ENCODE results near the gene OR51B4. TPM values are rescaled to one million over a fixed set of nuclear protein-coding genes. Genes with fewer than 3 reads are reported as not detected.
"Not testable (repeated sequence)": the region's sequence is repeated elsewhere in the genome, so short reads cannot be mapped to it uniquely, and the experiment has no call there.

Gene OR51B4
- total RNA-seq, 1 experiment from 2014 or later = 0.11 TPM

DNA sequence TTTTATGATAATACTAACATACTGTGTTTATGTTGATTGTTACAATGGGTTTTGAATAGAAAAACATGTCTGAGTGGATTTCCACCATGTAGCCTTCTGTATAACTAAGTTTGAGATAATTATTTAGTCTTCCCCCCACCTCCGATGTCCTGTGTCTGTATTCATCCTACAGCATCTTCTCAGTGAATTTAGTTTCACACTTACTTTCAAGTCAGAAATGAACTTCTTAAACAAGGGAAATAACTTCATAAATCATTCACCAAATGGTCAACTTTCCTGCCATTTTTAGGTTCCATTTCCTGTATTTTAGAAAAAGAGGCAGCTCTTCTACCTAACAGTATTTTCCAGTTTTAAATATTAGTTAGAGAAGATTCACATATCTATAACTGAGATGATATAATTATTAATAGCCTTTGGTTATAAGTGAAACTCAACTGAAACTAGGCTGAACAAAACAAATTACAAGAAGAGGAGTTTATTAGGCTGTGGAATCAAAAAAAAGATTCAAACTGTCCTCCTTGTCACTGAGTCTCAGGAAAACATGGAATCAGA is 38.1 kb upstream of the OR51B4 start:
- Histone ChIP-seq H3K9me3 (ENCODE audit: low read length) (no peaks in the 10 kb centered on the region), H3K9me2 (replicated peaks; ENCODE audit: low read length) (no peaks in the 10 kb centered on the region), H4K20me1 (ENCODE audit: low read length) (no peaks in the 10 kb centered on the region), H3K27ac (ENCODE audit: low read length) (no peak overlapping the region), H3K79me2 (ENCODE audit: low read length) (no peaks in the 10 kb centered on the region), H3K27me3 (ENCODE audit: low read length) (no peaks in the 10 kb centered on the region), H3K4me1 (ENCODE audit: insufficient read depth, low read length) (no peaks in the 10 kb centered on the region), H3F3A (ENCODE audit: low read length, unreplicated experiment) (no peaks in the 10 kb centered on the region), H2AFZ (ENCODE audit: low read length) (no peak overlapping the region), H3K4me3 (ENCODE audit: low read length) (no peak overlapping the region), H3K36me3 (ENCODE audit: low read depth, low read length) (no peaks in the 10 kb centered on the region), H3K4me2 (ENCODE audit: low read length) (no peak overlapping the region), H3K9ac (ENCODE audit: low read length) (no peak overlapping the region)
- ChIA-PET CTCF (no interaction called here), POLR2A (ENCODE audit: unreplicated experiment) (no interaction called here)
- DNase-seq = no peak
- no TSS peak for BruUV-seq (replicated peaks)
- no peak for ATAC-seq
- TF ChIP-seq, protein P1, sequence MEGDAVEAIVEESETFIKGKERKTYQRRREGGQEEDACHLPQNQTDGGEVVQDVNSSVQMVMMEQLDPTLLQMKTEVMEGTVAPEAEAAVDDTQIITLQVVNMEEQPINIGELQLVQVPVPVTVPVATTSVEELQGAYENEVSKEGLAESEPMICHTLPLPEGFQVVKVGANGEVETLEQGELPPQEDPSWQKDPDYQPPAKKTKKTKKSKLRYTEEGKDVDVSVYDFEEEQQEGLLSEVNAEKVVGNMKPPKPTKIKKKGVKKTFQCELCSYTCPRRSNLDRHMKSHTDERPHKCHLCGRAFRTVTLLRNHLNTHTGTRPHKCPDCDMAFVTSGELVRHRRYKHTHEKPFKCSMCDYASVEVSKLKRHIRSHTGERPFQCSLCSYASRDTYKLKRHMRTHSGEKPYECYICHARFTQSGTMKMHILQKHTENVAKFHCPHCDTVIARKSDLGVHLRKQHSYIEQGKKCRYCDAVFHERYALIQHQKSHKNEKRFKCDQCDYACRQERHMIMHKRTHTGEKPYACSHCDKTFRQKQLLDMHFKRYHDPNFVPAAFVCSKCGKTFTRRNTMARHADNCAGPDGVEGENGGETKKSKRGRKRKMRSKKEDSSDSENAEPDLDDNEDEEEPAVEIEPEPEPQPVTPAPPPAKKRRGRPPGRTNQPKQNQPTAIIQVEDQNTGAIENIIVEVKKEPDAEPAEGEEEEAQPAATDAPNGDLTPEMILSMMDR (conservative IDR thresholded peaks at IDR 0.05; ENCODE audit: low read depth, low read length) = no peak
- TF ChIP-seq EZH2phosphoT487 (IDR thresholded peaks at IDR 0.05; ENCODE audit: borderline replicate concordance, low read length) = no peak
- TF ChIP-seq EZH2 (IDR thresholded peaks at IDR 0.05; ENCODE audit: low read length, unreplicated experiment) = no peak
- intact Hi-C loops (cut with micrococcal nuclease) = no loop called here

DNA sequence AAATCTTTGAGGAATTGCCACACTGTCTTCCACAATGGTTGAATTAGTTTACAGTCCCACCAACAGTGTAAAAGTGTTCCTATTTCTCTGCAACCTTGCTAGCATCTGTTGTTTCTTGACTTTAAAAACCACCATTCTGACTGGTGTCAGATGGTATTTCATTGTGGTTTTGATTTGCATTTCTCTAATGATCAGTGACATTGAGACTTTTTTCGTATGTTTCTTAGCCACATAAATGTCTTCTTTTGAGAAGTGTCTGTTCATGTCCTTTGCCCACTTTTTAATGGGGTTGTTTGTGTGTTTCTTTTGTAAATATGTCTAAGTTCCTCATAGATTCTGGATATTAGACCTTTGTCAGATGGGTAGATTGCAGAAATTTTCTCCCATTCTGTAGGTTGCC is 35.5 kb upstream of the OR51B4 start:
- intact Hi-C loops (cut with micrococcal nuclease); POLR2A ChIA-PET (ENCODE audit: unreplicated experiment); CTCF ChIA-PET; BruUV-seq (replicated peaks); H3K36me3 ChIP-seq (ENCODE audit: low read depth, low read length); H3K4me3 ChIP-seq (ENCODE audit: low read length); H3K9me3 ChIP-seq (ENCODE audit: low read length); H3K4me2 ChIP-seq (ENCODE audit: low read length); H2AFZ ChIP-seq (ENCODE audit: low read length); H4K20me1 ChIP-seq (ENCODE audit: low read length); H3K79me2 ChIP-seq (ENCODE audit: low read length); H3K9me2 ChIP-seq (replicated peaks; ENCODE audit: low read length); H3K9ac ChIP-seq (ENCODE audit: low read length); DNase-seq; H3K4me1 ChIP-seq (ENCODE audit: insufficient read depth, low read length); H3K27ac ChIP-seq (ENCODE audit: low read length); H3K27me3 ChIP-seq (ENCODE audit: low read length); ATAC-seq; H3F3A ChIP-seq (ENCODE audit: low read length, unreplicated experiment): not testable (repeated sequence)

GRCh38 chr11:5336331-5336730 is 34.6 kb upstream of the OR51B4 start:
- Histone ChIP-seq H3K79me2 (ENCODE audit: low read length) (no peaks in the 10 kb centered on the region), H3K27ac (ENCODE audit: low read length) (no peak overlapping the region), H3K4me2 (ENCODE audit: low read length) (no peak overlapping the region), H3K9me2 (replicated peaks; ENCODE audit: low read length) (no peaks in the 10 kb centered on the region), H3K9me3 (ENCODE audit: low read length) (no peaks in the 10 kb centered on the region), H4K20me1 (ENCODE audit: low read length) (no peaks in the 10 kb centered on the region), H3K27me3 (ENCODE audit: low read length) (no peaks in the 10 kb centered on the region), H3K4me3 (ENCODE audit: low read length) (no peak overlapping the region), H3K9ac (ENCODE audit: low read length) (no peak overlapping the region), H3F3A (ENCODE audit: low read length, unreplicated experiment) (no peaks in the 10 kb centered on the region), H3K4me1 (ENCODE audit: insufficient read depth, low read length) (no peaks in the 10 kb centered on the region), H2AFZ (ENCODE audit: low read length) (no peak overlapping the region), H3K36me3 (ENCODE audit: low read depth, low read length) (no peaks in the 10 kb centered on the region)
- POLR2A ChIA-PET (ENCODE audit: unreplicated experiment) = no interaction called here
- TF ChIP-seq EZH2phosphoT487 (IDR thresholded peaks at IDR 0.05; ENCODE audit: borderline replicate concordance, low read length) (no peak), EZH2 (IDR thresholded peaks at IDR 0.05; ENCODE audit: low read length, unreplicated experiment) (no peak)
- TF ChIP-seq, protein P1 (conservative IDR thresholded peaks at IDR 0.05; ENCODE audit: low read depth, low read length) = no peak
- BruUV-seq (replicated peaks) = no TSS peak
- intact Hi-C loops (cut with micrococcal nuclease) = no loop called here
- DNase-seq = no peak
- CTCF ChIA-PET = no interaction called here
- no peak for ATAC-seq
